ENCODE results near the gene UNC79.

The UNC79 gene

GRCh38 chr14:93564918-93565317, 134.2 kb downstream of the UNC79 start:
- no peak for DNase-seq

- DNase-seq = no peak
Measured at GRCh38 chr14:93566065-93566693, 135.4 kb downstream of the UNC79 start.

- DNase-seq = no peak
Measured at GRCh38 chr14:93571275-93571674, 140.5 kb downstream of the UNC79 start.

GRCh38 chr14:93579178-93579577, 148.4 kb downstream of the UNC79 start:
- DNase-seq = no peak

- DNase-seq = no peak
Measured at GRCh38 chr14:93582516-93582915, 151.8 kb downstream of the UNC79 start.

GRCh38 chr14:93587330-93587729, 156.6 kb downstream of the UNC79 start:
- DNase-seq = no peak

- no peak for DNase-seq
Measured at GRCh38 chr14:93591506-93591905, 160.8 kb downstream of the UNC79 start.

- DNase-seq = no peak
Measured at GRCh38 chr14:93592786-93593185, 162.0 kb downstream of the UNC79 start.

GRCh38 chr14:93606091-93606490, 175.4 kb downstream of the UNC79 start:
- DNase-seq = no peak

- DNase-seq = peak; percentile 39
Measured at GRCh38 chr14:93619176-93619793, 188.5 kb downstream of the UNC79 start.

- DNase-seq = no peak
Measured at GRCh38 chr14:93628048-93628447, 197.3 kb downstream of the UNC79 start.

- DNase-seq = no peak
Measured at GRCh38 chr14:93629643-93630042, 198.9 kb downstream of the UNC79 start.

- no peak for DNase-seq
Measured at GRCh38 chr14:93638790-93639189, 208.1 kb downstream of the UNC79 start.

- DNase-seq = no peak
Measured at GRCh38 chr14:93643127-93643526, 212.4 kb downstream of the UNC79 start.

GRCh38 chr14:93643676-93644075, 212.9 kb downstream of the UNC79 start:
- DNase-seq = no peak

- no peak for DNase-seq
Measured at GRCh38 chr14:93645200-93645599, 214.5 kb downstream of the UNC79 start.

GRCh38 chr14:93648440-93649168, 217.9 kb downstream of the UNC79 start:
- no peak for DNase-seq

GRCh38 chr14:93654599-93654998, 223.9 kb downstream of the UNC79 start:
- DNase-seq = no peak

GRCh38 chr14:93655078-93655750, 224.5 kb downstream of the UNC79 start:
- DNase-seq = peak; percentile 21

- DNase-seq = no peak
Measured at GRCh38 chr14:93657875-93658274, 227.1 kb downstream of the UNC79 start.

GRCh38 chr14:93663317-93663716, 232.6 kb downstream of the UNC79 start:
- no peak for DNase-seq

- no peak for DNase-seq
Measured at GRCh38 chr14:93665169-93665568, 234.4 kb downstream of the UNC79 start.

GRCh38 chr14:93669632-93670031, 238.9 kb downstream of the UNC79 start:
- no peak for DNase-seq

GRCh38 chr14:93674343-93674742, 243.6 kb downstream of the UNC79 start:
- no peak for DNase-seq
